ENCODE measurements around the gene DIPK1C. TPM values are rescaled to one million over a fixed set of nuclear protein-coding genes. Genes with fewer than 3 reads are reported as not detected.

The DIPK1C gene
- total and polyA plus RNA-seq, 11 donors: 1.3 to 14.2 (median 6.3) TPM

DNA sequence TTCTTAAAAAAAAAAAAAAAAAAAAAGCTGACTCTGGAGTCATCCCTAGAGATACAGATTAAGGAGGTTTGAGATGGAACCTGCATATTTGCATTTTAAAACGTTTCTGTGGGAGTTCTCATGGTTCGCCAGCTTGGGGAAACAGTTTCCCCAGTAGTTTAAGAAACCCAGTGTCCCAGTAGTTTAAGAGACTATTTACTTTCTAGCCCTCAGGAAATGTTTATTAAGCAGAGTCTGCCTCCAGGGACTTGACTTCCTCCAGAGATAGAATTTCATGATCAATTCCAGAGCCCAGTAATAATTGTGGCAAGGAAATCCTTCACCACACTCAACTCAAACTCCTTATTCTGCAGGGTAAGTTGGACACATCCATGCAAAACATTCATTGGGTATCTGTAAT, 39.1 kb downstream of the DIPK1C start:
- ATAC-seq (no peak), DNase-seq (no peak)
- intact Hi-C loops (cut with DNase I): no loop called here
- WGBS, 4 donors: 26 to 54% (median 41%) methylated on average over 2 of the region's 2 CpGs
- Histone ChIP-seq H3K36me3 (no peaks in the 10 kb centered on the region), H3K27ac (no peak overlapping the region), H3K4me1 (peaks cover 0 to 20% (median 0%) of the 10 kb centered on the region in 12 donors), H3K27me3 (no peaks in the 10 kb centered on the region), H3K4me3 (no peak overlapping the region), H3K9me3 (no peaks in the 10 kb centered on the region)
- TF ChIP-seq, protein P1, sequence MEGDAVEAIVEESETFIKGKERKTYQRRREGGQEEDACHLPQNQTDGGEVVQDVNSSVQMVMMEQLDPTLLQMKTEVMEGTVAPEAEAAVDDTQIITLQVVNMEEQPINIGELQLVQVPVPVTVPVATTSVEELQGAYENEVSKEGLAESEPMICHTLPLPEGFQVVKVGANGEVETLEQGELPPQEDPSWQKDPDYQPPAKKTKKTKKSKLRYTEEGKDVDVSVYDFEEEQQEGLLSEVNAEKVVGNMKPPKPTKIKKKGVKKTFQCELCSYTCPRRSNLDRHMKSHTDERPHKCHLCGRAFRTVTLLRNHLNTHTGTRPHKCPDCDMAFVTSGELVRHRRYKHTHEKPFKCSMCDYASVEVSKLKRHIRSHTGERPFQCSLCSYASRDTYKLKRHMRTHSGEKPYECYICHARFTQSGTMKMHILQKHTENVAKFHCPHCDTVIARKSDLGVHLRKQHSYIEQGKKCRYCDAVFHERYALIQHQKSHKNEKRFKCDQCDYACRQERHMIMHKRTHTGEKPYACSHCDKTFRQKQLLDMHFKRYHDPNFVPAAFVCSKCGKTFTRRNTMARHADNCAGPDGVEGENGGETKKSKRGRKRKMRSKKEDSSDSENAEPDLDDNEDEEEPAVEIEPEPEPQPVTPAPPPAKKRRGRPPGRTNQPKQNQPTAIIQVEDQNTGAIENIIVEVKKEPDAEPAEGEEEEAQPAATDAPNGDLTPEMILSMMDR (IDR thresholded peaks at IDR 0.05): no peak
- TF ChIP-seq POLR2A (IDR thresholded peaks at IDR 0.05): no peak

DNA sequence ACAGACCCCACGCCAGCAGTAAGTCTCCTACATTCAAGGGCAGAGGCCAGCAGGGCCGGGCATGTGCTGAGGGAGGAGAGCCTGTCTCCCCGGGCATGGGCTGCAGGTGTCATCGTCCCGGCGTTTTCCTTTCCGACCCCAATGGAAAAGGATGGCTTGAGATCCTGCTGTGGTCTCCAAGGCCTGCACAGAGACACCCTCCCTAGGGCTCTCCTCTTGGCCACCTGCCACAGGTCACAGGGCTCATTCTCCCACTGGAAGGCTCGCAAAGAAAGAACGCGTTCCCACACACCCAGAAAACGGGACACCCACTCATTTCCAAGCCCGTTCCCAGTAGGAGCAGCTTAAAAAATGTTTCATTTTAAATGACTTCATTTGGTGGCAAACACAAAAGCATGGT, 41.0 kb downstream of the DIPK1C start:
- Histone ChIP-seq H3K36me3 (no peaks in the 10 kb centered on the region), H3K4me3 (no peak overlapping the region), H3K27me3 (no peaks in the 10 kb centered on the region), H3K27ac (peak overlapping the region in 1 of 12 donors; percentile 32), H3K9me3 (no peaks in the 10 kb centered on the region), H3K4me1 (peaks cover 0 to 20% (median 0%) of the 10 kb centered on the region in 12 donors)
- 75 to 87% (median 80%) methylated on average over 12 of the region's 12 CpGs for WGBS, 4 donors
- peak in 1 of 4 donors; percentile 11 for ATAC-seq
- TF ChIP-seq POLR2A (IDR thresholded peaks at IDR 0.05): no peak
- TF ChIP-seq, protein P1 (IDR thresholded peaks at IDR 0.05): no peak
- DNase-seq: peak in 4 of 5 donors; percentile 37 to 60 (median 43)
- intact Hi-C loops (cut with DNase I): no loop called here

DNA sequence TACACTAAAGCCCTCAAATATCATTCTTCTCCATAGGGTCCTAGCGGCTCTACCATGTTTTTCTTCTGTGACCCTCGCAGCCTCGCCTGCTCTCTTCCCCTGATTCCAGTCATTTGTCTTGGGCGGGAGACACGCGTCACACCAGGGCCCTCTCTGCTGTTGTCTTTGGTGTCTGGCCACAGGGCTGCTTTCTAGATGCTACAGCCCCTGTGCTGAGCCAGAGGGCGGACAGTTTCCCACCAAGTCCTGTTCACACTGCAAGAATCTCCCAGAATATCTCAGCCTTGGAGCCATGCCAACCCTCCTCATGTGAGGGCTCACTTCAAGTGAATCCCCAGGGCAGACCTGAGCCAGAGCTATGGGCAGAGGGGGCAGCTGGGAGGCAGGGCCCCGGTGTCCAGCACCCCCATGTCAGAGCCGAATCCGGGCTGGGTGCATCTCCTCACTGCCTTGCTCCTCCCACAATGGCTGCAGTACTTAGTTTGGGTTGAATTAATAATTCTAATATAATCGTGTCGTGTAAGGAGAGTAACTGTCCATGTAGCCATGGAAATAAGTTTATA, 42.1 kb downstream of the DIPK1C start:
- H3K27me3 ChIP-seq: no peaks in the 10 kb centered on the region
- WGBS, 4 donors: 72 to 82% (median 78%) methylated on average over 12 of the region's 12 CpGs
- no peak for TF ChIP-seq POLR2A (IDR thresholded peaks at IDR 0.05)
- TF ChIP-seq, protein P1 (IDR thresholded peaks at IDR 0.05): no peak
- H3K4me3 ChIP-seq: no peak overlapping the region
- peak overlapping the region in 4 of 12 donors; percentile 14 to 32 (median 27) for H3K27ac ChIP-seq
- H3K4me1 ChIP-seq: peaks cover 0 to 20% (median 0%) of the 10 kb centered on the region in 12 donors
- intact Hi-C loops (cut with DNase I): no loop called here
- H3K9me3 ChIP-seq: no peaks in the 10 kb centered on the region
- peak in 2 of 4 donors; percentile 41 to 56 for ATAC-seq
- DNase-seq: peak in 4 of 5 donors; percentile 35 to 75 (median 40)
- no peaks in the 10 kb centered on the region for H3K36me3 ChIP-seq

DNA sequence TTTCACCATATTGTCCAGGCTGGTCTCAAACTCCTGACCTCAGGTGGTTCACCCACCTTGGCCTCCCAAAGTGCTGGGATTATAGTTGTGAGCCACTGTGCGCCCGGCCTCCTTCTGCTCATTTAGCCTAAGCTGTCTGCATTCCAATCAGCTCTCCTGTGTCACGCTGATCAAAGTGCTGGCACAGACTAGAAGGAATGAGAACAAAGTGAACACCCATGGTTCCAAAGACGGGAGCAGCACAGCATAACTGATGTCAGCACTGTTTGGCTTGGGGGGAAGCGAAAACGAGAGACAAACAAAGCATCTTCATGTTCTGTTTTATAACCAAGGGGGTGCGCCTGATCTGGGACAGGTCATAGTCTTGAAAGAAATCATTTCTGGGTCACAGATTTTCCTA, 43.3 kb downstream of the DIPK1C start:
- Histone ChIP-seq H3K27me3 (no peaks in the 10 kb centered on the region), H3K4me3 (no peak overlapping the region), H3K36me3 (no peaks in the 10 kb centered on the region), H3K9me3 (no peaks in the 10 kb centered on the region), H3K27ac (no peak overlapping the region), H3K4me1 (peaks cover 0 to 20% (median 0%) of the 10 kb centered on the region in 12 donors)
- TF ChIP-seq, protein P1 (IDR thresholded peaks at IDR 0.05): no peak
- TF ChIP-seq POLR2A (IDR thresholded peaks at IDR 0.05): no peak
- no peak for DNase-seq
- no peak for ATAC-seq
- intact Hi-C loops (cut with DNase I): no loop called here
- WGBS, 4 donors: 93 to 98% (median 95%) methylated on average over 7 of the region's 7 CpGs
